ENCODE results near the gene SYNDIG1. TPM values are rescaled to one million over a fixed set of nuclear protein-coding genes. Genes with fewer than 3 reads are reported as not detected.

The SYNDIG1 gene
- total and polyA plus RNA-seq, 9 of the 15 experiments (the other 6 are each of a cell fraction or from before 2014, with no cell fraction given) = not detected

- FAIRE-seq = no peak
- H3K4me1 ChIP-seq (replicated peaks in 1 of 2; ENCODE audit: control insufficient read depth in 2 of 2, insufficient read depth in 2 of 2, low read length in 2 of 2) = no peaks in the 10 kb centered on the region
- no peak overlapping the region for H3K4me2 ChIP-seq (ENCODE audit: insufficient read depth, low read length)
- H3K79me2 ChIP-seq (ENCODE audit: control insufficient read depth, insufficient read depth, low read length) = no peaks in the 10 kb centered on the region
- no TSS peak for BruUV-seq (replicated peaks)
- ATAC-seq = no peak
- no peak overlapping the region for H3K9ac ChIP-seq (ENCODE audit: insufficient read depth in 1 of 2, low read depth in 2 of 2, low read length in 2 of 2)
- DNase-seq (ENCODE audit: extremely low read depth in 1 of 4, low spot score in 3 of 4) = no peak
- POLR2A ChIA-PET = no interaction called here
- no peak overlapping the region for H2AFZ ChIP-seq (ENCODE audit: low read depth, low read length)
- H3K9me1 ChIP-seq (ENCODE audit: control insufficient read depth, insufficient read depth, low read length) = no peaks in the 10 kb centered on the region
- H3K27ac ChIP-seq (ENCODE audit: extremely low read depth, low read depth, low read length) = no peak overlapping the region
- WGBS (ENCODE audit: insufficient coverage, low coverage, missing lambda C conversion rate) = 0% methylated on average over 3 of the region's 3 CpGs
- peaks cover 0 to 15% of the 10 kb centered on the region in 2 experiments; a peak in 2 of 5 replicates for H3K27me3 ChIP-seq (ENCODE audit: control insufficient read depth in 2 of 2, insufficient read depth in 2 of 2, low read length in 2 of 2)
- intact Hi-C loops (cut with micrococcal nuclease) (no loop called here), in situ Hi-C loops (cut with MboI) (no loop called here)
- TF ChIP-seq SOX6 (IDR thresholded peaks at IDR 0.05) = no peak
- TF ChIP-seq ATF7 (IDR thresholded peaks at IDR 0.05) = no peak
- no peak for TF ChIP-seq SRSF9 (IDR thresholded peaks at IDR 0.05; ENCODE audit: borderline replicate concordance, low read depth, low read length)
- TF ChIP-seq TGIF2 (CRISPR knock-in tag; IDR thresholded peaks at IDR 0.05) = no peak
- no peak for TF ChIP-seq ELF1 (tag; IDR thresholded peaks at IDR 0.05)
- no peak for TF ChIP-seq HDAC6 (IDR thresholded peaks at IDR 0.05; ENCODE audit: low read depth, low read length)
- no peaks in the 10 kb centered on the region for H3K36me3 ChIP-seq (ENCODE audit: control insufficient read depth, insufficient read depth, low read length)
- no peak overlapping the region for H3K4me3 ChIP-seq
- H4K20me1 ChIP-seq (replicated peaks; ENCODE audit: control insufficient read depth, insufficient read depth, low read length) = no peaks in the 10 kb centered on the region
- H3K9me3 ChIP-seq (replicated peaks; ENCODE audit: control insufficient read depth, insufficient read depth, low read depth, low read length) = no peaks in the 10 kb centered on the region
- CTCF ChIA-PET (ENCODE audit: low intra/inter-chr PET ratio) = no interaction called here
These were observed 3.0 kb downstream of the SYNDIG1 start for GRCh38 chr20:24472426-24472825.

- Histone ChIP-seq H3K4me3 (no peak overlapping the region), H3K9me1 (ENCODE audit: control insufficient read depth, insufficient read depth, low read length) (no peaks in the 10 kb centered on the region), H3K9ac (ENCODE audit: insufficient read depth in 1 of 2, low read depth in 2 of 2, low read length in 2 of 2) (no peak overlapping the region), H3K27me3 (ENCODE audit: control insufficient read depth in 2 of 2, insufficient read depth in 2 of 2, low read length in 2 of 2) (peaks cover 0 to 15% of the 10 kb centered on the region in 2 experiments; a peak in 2 of 5 replicates), H3K27ac (ENCODE audit: extremely low read depth, low read depth, low read length) (no peak overlapping the region), H3K36me3 (ENCODE audit: control insufficient read depth, insufficient read depth, low read length) (no peaks in the 10 kb centered on the region), H3K9me3 (replicated peaks; ENCODE audit: control insufficient read depth, insufficient read depth, low read depth, low read length) (no peaks in the 10 kb centered on the region), H2AFZ (ENCODE audit: low read depth, low read length) (no peak overlapping the region), H4K20me1 (replicated peaks; ENCODE audit: control insufficient read depth, insufficient read depth, low read length) (no peaks in the 10 kb centered on the region), H3K4me1 (replicated peaks in 1 of 2; ENCODE audit: control insufficient read depth in 2 of 2, insufficient read depth in 2 of 2, low read length in 2 of 2) (no peaks in the 10 kb centered on the region), H3K79me2 (ENCODE audit: control insufficient read depth, insufficient read depth, low read length) (no peaks in the 10 kb centered on the region), H3K4me2 (ENCODE audit: insufficient read depth, low read length) (no peak overlapping the region)
- BruUV-seq (replicated peaks) = no TSS peak
- WGBS (ENCODE audit: insufficient coverage, low coverage, missing lambda C conversion rate) = 0% methylated on average over 3 of the region's 7 CpGs
- no peak for FAIRE-seq
- ChIA-PET POLR2A (no interaction called here), CTCF (ENCODE audit: low intra/inter-chr PET ratio) (no interaction called here)
- DNase-seq (ENCODE audit: extremely low read depth in 1 of 4, low spot score in 3 of 4) = no peak
- intact Hi-C loops (cut with micrococcal nuclease) (no loop called here), in situ Hi-C loops (cut with MboI) (no loop called here)
- TF ChIP-seq MED1 (CRISPR knock-in tag; IDR thresholded peaks at IDR 0.05; ENCODE audit: borderline replicate concordance) (no peak), ZBTB1 (CRISPR knock-in tag; IDR thresholded peaks at IDR 0.05; ENCODE audit: borderline replicate concordance, low read depth) (no peak), ZZZ3 (IDR thresholded peaks at IDR 0.05) (no peak), ARNT (IDR thresholded peaks at IDR 0.05) (no peak)
- ATAC-seq = no peak
These were observed 4.2 kb downstream of the SYNDIG1 start for GRCh38 chr20:24473435-24474223.
